HuH-7.5 (cell line): ENCODE results near the gene DHX29.
A peak's percentile ranks its signal among the peaks of the same experiment; 100 is the strongest.

Experiments used
- DNase-seq: peaks from one replicate; pipeline ENCODE4 v3.0.0; 2011; ENCODE audit warnings: low spot score

Gene DHX29

DNA sequence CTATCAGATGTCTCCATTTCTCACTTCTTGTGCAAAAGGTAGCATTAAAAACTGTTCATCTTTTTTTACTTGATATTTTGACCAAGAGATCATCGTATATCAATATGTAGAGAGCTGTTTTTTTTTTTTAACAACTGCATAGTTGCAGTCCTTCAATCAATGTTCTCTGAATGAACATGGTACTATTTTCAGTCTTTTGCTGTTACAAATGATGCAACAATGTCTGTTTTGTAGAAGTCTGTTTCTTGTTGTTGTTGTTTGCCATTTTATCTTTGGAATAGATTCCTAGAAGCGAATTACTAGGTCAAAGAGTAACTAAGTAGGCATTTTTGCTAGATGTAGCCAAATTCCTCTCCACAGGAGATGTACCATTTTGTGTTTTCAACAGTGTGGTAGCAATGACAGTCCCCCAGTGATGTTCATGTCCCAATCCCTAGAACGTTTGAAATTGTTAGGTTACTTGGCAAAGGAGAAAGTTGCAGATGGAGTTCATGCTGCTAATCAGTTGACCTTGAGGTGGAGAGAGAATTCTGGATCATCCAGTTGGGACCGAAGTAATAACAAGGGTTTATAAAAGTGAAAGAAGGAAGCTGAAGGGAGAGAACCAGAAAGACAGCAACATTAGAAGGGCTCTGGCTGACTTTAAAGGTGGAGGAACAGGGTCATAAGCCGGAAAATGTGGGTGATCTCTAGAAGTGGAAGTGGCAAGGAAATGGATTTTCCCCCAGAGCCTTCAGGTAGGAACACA is 6.5 kb upstream of the DHX29 start:
- no peak for DNase-seq

DNA sequence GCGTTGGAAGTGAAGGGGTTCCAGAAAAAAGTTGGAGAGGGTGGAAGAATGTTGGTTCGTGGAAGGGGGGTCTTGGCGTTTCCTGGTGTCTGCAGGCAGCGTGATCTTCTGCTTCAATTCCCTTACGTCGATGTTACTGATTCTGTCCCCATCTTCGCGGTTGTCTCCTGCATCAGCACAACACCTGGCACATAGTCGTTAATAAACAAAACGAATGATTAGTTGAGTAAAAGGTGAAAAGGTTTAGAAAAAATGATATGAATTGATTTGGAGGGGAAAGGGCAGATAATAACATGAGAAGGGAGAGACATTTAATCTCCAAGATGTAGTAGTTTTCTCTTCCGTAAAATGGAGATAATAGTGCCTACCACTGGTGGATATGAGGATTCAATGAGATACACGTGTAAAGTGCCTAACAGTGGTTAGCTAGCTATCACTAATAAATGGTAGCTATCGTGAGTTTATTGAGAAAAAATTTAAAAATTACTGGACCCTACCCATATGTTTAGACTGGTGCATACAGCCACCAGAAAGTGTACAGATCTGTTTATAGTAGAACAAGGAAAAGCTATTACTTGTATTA is 851 bp upstream of the DHX29 start:
- DNase-seq = no peak

DNA sequence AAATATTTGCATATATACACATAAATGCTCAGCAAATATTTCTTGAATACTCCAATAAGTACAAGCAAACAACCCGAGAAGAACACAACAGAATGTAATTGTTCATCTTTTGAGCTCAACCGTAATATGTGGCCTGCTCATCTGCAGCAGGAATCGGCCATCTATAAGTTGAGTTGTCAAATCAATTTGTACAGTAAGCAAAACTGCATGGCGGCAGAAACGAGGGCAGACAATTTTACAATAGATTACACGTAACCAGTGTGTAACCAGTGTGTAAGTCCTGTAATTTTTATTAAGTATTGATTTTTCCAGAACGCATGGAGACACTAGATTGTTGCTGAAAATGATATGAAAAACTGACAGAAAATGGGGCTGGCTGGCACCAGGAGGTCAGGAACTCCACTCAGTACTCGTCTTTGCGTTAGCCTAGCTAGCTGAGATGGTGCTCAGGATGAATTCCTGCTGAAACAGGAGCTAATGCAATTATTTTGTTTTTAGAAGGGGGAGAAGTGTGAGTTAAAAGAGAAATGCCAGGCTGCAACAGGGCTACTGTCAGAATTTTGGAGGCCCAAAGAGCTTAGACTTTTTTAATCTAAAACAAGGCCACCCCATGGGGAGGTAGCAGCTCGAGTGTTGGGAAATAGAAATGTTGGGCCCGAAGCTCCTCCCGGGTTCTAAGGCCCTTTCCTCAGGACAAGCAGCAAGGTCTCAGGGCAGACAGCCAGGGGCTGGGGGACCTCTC is 682 bp downstream of the DHX29 start:
- no peak for DNase-seq

DNA sequence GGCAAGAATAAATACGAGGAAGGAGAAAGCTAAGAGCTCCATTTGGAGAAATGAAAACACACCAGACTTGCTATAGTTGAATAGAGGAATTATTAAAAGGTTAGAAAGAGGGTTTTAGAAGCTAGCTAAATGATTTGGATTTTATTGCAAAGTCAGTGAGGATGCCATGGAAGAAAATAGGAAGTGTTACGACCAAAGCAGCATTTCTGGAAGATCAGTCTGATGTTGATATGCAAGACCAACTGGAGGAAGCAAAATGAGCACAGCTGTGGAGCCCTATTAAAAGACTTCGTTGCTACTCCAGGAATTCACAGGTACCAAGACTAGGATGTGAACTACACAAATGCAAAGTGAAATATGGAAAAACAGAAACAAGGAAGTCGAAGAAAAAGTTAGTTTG is 2.1 kb downstream of the DHX29 start:
- no peak for DNase-seq

DNA sequence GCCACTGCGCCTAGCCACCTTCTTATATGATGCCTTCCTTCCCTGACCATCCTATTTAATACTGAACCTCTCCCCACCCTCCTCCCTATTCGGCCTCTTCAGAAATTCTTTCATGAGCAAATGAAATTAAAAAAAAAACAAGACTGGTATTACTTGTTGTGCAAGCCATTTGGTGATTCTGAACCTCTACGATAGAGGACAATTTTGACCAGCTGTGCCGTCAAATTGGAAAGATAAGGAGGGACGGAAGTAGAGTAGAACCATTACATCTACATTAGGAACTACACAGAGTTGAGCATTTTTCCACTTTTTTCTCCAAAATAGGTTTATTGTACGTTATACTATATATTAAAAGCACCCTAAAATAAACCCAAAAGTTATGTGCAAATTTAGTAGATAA is 2.9 kb downstream of the DHX29 start:
- no peak for DNase-seq

DNA sequence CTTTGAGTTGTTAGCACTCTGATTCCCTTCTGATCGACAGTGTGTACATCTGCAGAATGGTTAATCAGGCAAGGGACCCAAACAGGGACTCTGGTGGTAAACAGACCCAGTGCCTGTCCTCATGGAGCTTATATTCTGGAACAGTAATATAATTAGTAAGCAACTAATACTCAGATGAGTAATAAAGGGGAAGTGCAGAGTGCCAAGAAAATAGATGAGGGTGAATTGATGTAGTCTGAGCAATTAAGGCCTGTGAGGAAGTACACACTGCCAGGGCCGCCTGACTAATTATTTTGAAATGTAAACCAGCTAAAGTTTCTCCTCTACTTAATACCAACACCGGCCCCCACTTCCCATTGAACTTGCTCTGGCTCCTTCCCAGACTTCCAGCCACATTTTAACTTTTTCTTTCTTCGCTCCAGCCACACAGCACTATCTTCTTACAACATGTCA is 4.2 kb downstream of the DHX29 start:
- no peak for DNase-seq

DNA sequence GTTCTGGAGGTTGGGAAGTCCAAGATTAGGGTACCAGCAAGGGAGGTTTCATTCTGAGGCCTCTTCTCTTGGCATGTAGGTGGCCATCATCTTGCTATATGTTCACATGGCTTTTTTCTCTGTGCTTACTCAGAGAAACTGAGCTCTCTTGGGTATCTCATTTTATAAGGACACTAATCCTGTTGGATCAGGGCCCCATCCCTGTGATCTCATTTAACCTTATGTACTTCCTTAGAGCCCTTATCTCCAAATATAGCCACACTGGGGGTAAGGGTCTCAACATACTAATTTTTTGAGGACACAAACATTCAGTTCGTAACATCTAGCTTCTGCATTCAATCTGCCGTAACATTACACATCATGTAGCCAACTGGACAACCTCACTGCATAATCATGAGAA is 6.6 kb downstream of the DHX29 start:
- no peak for DNase-seq

DNA sequence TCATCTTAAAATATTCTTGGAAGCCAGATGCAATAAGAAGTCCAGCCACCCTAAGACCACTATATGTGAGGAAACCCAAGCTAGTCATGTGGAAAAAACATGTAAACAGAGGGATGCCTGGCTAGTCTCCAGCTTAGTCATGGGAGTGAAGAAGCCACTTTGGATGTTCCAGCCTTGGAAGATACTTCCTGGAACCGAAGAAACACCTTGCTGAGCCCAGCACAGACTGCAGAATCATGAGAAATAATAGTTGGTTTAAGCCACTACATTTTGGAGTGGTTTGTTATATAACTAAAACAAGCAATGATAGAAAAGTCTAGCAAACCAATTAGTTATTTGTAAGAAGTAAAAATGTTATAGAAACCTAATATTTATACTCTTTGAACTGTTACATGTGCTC is 12.6 kb downstream of the DHX29 start:
- no peak for DNase-seq

DNA sequence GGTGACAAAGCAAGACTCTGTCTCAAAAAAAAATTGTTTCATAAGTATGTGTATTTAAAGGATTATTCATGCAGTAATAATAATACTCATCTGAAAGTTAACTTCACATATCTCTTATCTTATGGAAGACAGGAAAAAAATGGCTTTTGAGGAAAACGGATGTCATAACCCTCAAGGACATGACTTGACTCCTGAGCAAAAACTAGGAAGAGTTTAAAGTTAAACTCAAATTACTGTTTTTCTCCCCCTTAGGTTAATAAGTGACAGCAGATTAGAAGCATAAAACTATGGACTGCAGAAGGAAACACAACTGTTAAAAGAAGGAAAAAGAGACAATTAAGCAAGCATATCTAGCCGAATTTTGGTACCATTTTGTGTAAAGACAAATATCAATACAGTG is 16.5 kb downstream of the DHX29 start:
- no peak for DNase-seq

DNA sequence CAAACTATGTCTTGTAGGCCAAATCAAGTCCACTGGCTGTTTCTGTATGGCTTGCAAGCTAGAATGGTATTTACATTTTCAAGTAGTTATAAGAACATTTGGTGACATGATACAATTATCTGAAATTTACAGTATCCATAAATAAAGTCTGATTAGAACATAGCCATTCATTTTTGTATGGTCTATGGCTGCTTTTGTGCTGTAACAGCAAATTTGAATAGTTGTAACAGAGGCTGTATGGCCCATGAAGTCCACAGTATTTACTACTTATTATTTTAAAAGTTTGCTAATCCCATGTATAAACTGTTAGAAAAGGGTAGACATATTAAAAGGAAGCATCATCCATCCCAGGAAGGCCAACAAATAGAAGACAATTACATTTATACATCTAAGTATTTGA is 17.7 kb downstream of the DHX29 start:
- DNase-seq = no peak

DNA sequence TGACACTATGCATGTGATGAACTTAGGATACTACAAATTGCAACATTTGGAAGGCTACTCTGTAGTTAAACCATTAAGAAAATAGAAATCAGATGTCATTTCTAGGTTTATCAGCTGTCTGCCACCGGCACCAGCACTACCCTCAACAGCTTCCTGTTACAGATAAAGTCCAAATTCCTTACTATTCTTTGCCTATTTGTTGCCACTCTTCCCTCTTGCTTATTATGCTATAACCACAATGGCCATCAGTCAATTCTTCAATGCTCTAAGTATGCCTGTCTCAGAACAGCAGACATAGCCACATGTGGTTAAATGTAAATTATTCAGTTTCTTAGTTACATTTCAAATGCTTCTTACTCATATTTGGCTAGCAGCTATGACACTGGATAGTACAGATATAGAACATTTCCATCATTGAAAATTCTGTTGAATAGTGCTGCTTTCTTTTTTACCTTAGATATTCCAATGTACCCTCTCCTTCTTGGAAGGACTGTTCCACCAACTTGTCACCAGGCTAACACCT is 21.0 kb downstream of the DHX29 start:
- no peak for DNase-seq

DNA sequence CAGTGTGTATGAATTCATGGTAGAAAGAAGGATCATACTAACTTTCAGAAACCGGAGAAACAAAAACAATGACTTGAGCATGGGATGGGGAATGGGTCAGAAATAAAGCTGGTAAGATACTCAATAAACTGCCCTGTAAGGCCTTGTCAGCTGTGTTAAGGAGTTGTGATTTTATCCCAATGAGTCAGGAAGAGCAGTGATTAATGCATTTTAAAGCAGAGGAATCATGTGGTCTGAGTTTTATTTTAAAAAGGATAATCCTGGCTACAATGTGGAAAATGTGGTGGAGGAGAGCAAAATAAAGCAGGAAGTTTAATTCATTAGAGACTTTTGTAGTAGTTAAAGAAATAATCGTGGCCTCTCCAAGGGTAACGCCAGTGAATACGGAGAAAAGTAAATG is 28.7 kb downstream of the DHX29 start:
- no peak for DNase-seq

DNA sequence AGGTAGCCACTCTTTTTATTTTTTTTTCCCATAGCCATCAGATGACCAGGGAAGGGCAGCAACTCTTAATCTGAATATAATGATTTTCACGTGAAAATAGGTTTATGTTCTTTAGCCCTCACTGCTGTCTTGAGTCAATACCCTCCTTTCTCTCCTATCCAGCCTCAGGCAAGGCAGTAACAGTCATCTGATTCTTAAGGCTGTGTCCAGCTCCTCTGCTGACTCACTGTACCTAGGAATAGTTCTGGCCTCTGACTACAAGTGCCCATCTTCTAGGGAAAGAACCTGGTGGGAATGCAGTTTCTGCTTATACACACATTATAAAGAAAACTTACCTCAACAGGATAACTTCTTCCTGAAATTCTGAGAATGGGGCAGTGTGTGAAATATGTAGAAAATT is 30.7 kb downstream of the DHX29 start:
- DNase-seq = no peak

DNA sequence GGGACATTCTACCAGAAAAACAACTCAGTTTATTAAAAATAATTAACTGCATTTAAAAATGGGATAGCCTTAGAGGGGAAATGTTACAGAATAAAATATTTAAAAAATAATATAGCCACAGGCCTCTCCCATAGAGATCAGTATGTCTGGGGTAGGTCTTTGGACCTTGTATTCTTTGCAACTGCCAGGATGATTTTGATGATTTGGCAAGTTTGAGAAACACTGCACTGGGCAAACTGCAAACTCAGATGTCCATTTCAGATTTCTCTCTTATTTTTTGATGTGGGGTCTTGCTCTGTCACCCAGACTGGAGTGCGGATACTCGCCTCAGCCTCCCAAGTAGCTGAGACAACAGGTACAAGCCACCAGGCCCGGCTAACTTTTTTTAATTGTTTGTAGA is 49.2 kb downstream of the DHX29 start:
- DNase-seq = no peak

DNA sequence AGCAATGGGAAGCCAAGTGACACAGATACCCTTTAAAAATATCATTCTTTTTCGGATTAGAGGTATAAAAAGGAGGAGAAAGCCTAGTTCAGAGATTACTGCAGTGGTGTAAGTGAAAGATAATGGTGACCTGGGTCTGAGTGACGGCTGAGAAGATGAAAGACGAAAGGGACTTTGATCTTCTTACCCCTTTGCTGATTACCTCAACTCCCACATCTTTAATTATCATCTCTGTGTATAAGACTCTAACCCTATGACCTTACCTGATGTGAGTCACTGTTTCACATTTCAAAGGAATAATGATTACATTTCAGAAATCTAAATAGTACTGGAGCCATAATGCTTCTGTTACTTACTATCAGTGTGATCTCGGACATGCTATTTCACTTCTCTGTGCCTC is 52.7 kb downstream of the DHX29 start:
- DNase-seq = no peak

DNA sequence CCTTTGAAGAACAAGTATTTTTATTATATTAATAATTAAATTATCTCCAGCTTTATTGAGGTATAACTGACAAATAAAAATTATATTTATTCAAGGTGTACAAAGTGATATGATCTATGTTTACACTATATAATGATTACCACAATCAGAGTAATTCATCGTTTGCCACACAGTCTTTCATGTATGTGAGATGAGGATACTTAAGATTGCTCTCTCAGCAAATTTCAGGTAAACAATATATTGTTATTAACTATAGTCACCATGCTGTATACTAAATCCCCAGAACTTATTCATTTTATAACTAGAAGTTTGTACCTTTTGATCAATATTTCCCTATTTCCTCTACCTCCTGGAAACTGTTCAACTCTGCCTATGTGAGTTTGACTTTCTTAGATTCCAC is 57.4 kb downstream of the DHX29 start:
- no peak for DNase-seq

DNA sequence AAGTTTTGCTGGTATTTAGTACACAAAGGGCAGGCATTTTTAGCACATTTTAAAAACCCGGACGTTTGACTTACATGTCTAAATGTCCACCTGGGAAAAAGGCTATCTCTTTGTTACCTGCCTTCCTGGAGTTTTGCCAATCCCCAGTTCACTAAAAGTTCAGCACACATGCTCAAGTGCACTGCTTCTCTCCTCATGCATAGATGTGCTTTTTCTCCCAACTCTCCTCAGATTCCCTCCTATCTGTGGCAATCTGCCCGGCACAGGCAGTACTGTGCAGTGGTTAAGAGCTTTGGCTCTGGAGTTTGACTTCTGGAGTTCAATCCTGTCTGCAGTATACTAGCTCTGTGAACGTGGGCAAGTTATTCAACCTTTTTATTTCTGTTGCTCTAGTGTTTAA is 65.7 kb downstream of the DHX29 start:
- no peak for DNase-seq

DNA sequence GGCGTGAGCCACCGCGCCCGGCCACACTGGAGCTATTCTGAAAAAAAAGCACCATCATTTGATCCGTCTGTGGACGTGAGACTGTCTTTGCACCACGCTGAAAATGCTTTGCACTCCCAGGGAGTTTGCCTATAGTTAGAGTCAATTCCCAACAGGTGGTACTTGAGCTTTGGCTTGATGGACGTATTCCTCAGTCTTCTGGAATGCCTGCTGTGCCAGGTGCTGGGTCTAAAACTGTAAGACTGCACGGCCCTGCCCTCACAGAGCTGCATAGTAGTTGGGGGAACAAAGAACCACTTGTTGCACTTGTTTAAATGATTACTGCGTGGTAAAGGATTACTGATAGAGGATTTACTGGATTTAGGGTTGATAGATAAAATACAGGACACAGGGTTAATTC is 70.7 kb downstream of the DHX29 start:
- DNase-seq = no peak

DNA sequence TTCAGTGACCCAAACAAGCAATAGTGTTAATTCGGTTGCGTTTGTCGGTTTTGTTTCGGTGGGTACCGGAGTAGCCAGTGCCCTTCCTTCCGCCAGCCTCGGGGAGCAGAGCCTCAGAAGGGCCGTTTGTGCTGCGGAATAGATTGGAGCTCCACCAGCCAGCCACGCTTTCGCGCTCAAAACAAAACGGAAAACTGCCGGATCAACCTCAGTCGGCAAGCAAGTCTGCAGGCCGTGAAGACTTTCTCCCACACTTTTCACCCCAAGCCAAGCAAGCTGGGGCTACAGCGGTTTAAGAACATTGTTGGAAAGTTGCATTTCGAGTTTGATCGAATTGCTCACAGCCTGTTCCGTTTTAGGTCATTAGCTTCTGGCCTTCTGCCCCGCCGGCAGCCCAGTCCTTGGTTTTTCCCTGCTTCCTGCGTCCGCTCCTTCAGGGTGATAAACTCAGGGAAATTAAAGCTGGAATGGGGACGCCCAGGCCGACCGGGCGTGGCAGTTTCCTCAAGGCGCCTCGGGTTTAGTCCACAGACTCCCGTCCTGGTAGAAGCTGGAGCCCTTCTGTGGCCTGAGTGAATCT is 73.3 kb downstream of the DHX29 start:
- no peak for DNase-seq

DNA sequence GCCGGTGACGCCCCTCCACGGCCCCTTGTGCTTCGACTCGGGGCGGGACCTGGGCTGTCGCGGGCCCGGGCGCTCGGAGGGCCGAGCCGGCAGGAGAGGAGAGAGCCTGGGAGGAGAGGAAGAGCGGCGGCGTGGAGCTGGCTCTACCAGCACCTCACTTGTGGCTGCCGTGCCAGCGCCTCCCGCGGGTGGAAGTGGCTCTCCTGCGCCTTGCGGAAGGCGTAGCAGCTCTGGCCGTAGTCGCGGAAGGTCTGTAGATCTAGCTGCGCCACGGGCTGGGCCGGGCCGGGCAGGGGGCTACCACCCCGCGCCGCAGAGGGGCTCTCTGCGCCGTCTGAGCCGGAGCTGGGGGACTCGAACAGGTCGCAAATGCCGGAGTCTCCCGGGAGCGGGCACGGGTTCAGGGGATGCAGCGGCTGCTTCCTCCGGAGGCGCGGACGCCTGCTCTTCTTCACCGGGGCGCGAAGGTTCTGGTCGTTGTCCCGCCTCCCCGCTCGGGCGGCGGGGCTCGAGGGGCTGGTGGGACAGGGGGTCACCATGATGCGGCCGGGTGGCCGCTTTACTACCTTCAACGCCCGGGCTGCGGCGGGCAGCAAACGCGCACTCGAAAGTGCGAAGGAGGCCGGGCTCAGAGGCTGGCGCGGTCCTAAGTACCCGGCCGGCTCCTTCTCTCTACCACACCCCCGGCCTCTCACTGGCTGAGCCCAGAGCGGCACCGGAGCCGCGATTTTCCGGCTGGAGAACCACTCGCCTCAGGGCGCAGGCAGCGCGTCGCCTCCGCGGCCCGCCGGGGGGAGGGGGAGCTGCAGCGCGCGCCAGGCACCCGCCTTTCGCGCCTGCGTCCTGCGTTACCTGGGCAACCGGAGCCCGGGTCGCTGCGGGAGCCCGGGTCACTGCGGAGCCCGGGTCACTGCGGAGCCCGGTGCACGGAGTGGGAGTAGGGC is 74.2 kb downstream of the DHX29 start, which contains the start of gene CCNO:
CCNO (minus strand) TSS at position 624 of the 944 bp plus-strand sequence; CDS start at position 539, 85 bp downstream.
- DNase-seq = peak; percentile 65

DNA sequence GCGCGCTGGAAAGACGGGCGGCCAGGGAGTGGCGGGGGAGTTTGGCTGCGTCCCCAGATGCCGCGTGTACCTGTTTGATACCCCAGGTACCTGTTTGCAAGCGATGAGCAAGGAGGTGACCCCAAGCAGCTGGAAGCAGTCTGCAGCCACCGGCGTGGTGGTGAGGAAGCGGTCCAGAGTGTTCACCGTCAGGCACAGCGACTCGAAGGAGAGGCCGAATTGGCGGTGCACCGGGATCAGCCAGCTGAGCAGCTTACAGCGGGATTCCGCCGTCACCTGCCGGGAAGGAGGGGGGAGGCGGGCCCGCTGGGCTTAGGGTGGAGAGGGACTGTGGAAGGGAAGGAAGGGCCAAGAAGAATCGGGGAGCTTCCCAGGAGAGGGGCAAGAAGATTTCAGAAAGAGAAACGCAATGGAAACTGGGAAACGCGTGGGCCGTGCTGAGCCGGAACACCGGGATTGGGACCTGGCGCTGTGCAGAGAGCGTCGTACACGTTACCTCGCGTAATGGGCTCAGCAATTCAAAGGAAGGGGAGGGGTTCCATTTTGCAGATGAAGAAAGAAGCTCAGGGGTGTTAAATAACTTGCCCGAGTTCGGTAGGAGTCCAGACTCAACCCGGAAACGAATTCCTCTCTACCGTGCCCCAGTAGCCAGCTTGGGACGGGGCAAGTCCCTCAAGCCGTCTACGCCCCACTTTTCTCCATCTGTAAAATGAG is 75.1 kb downstream of the DHX29 start:
- no peak for DNase-seq
